HG03571 (cell line): ENCODE measurements around the gene FBLN2.
"Not testable (repeated sequence)": the region's sequence is repeated elsewhere in the genome, so short reads cannot be mapped to it uniquely, and the experiment has no call there.

ENCODE experiments used
- ATAC-seq: cut with Tn5 transposase; IDR thresholded peaks from one replicate; pipeline ENCODE4 v1.9.1; 2021; ENCODE audit not compliant: unreplicated experiment

The FBLN2 gene

GRCh38 chr3:13546667-13547171 is 2.2 kb upstream of the FBLN2 start:
- ATAC-seq: no peak

GRCh38 chr3:13547591-13548371 is 1.1 kb upstream of the FBLN2 start:
- ATAC-seq: no peak

GRCh38 chr3:13549623-13550422 is 898 bp downstream of the FBLN2 start:
- ATAC-seq: no peak

GRCh38 chr3:13550423-13550690 is 1.4 kb downstream of the FBLN2 start:
- no peak for ATAC-seq

GRCh38 chr3:13550791-13551360 is 2.0 kb downstream of the FBLN2 start:
- ATAC-seq: no peak

GRCh38 chr3:13552857-13553652 is 4.1 kb downstream of the FBLN2 start:
- ATAC-seq: no peak

- no peak for ATAC-seq
Measured at GRCh38 chr3:13553686-13554085, 4.8 kb downstream of the FBLN2 start.

- no peak for ATAC-seq
Measured at GRCh38 chr3:13555753-13556152, 6.8 kb downstream of the FBLN2 start.

GRCh38 chr3:13556207-13556606 is 7.3 kb downstream of the FBLN2 start:
- ATAC-seq: no peak

GRCh38 chr3:13556917-13557316 is 8.0 kb downstream of the FBLN2 start:
- no peak for ATAC-seq

- ATAC-seq: no peak
Measured at GRCh38 chr3:13557417-13557816, 8.5 kb downstream of the FBLN2 start.

- no peak for ATAC-seq
Measured at GRCh38 chr3:13557926-13558325, 9.0 kb downstream of the FBLN2 start.

- no peak for ATAC-seq
Measured at GRCh38 chr3:13558651-13559050, 9.7 kb downstream of the FBLN2 start.

GRCh38 chr3:13559764-13560525 is 11.0 kb downstream of the FBLN2 start:
- ATAC-seq: no peak

- no peak for ATAC-seq
Measured at GRCh38 chr3:13561376-13561775, 12.5 kb downstream of the FBLN2 start.

GRCh38 chr3:13561967-13562366 is 13.0 kb downstream of the FBLN2 start:
- no peak for ATAC-seq

- ATAC-seq: not testable (repeated sequence)
Measured at GRCh38 chr3:13562421-13562820, 13.5 kb downstream of the FBLN2 start.

- ATAC-seq: no peak
Measured at GRCh38 chr3:13563321-13563720, 14.4 kb downstream of the FBLN2 start.

GRCh38 chr3:13563911-13564310 is 15.0 kb downstream of the FBLN2 start:
- ATAC-seq: no peak

GRCh38 chr3:13564751-13565560 is 16.0 kb downstream of the FBLN2 start:
- ATAC-seq: no peak
